ENCODE data around the gene PRKD2.
A peak's percentile ranks its signal among the peaks of the same experiment; 100 is the strongest.

The PRKD2 gene

DNA sequence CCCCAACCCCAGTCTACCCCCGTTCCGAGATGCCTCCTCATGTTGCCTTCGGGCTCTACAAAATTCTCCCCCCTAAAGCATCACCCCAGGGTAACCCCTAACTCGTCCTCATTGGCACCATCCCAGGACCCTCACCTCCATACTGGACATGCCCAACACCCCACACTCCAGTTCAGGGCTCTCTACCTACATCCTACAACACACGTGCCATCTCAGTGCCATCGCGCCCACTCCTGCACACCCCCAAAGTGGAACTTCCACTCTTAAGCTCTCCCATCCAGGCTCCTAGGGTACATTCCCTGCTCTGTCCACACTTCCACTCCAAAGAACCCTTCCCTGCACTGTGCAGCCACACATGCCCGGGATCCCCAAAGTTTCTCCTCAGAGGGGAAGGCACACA lies 28.1 kb upstream of the PRKD2 start:
- Histone ChIP-seq H3K18ac (ENCODE audit: low read length) (peak overlapping the region; percentile 96), H3K36me3 (replicated peaks in 1 of 2; ENCODE audit: control insufficient read depth in 2 of 2, insufficient read depth in 2 of 2, low read length in 2 of 2) (peaks cover 10 to 66% of the 10 kb centered on the region in 2 donors), H2AK5ac (ENCODE audit: low read depth, low read length) (peak overlapping the region; percentile 79), H3K4me3 (ENCODE audit: low read length in 2 of 2) (peak overlapping the region; percentile 96 to 97), H2BK120ac (ENCODE audit: low read depth, low read length) (no peak overlapping the region), H2AFZ (ENCODE audit: low read length) (no peak overlapping the region), H3K23ac (ENCODE audit: low read depth, low read length, poor library complexity) (peak overlapping the region; percentile 83), H2BK15ac (ENCODE audit: low read length) (peak overlapping the region; percentile 55), H4K8ac (ENCODE audit: low read depth, low read length) (peak overlapping the region; percentile 56), H3K79me1 (ENCODE audit: low read depth, low read length) (peaks cover 23% of the 10 kb centered on the region), H4K91ac (ENCODE audit: low read depth, low read length, poor library complexity) (peak overlapping the region; percentile 65), H2BK5ac (ENCODE audit: low read length) (peak overlapping the region; percentile 98), H3K14ac (ENCODE audit: low read length) (peak overlapping the region; percentile 85), H3K4ac (ENCODE audit: low read length) (peak overlapping the region; percentile 39), H3K4me2 (ENCODE audit: insufficient read depth, low read length, poor library complexity, severe bottlenecking) (peak overlapping the region; percentile 94), H3K27ac (replicated peaks; ENCODE audit: low read length) (no peak overlapping the region), H3K9me3 (replicated peaks in 1 of 2; ENCODE audit: control insufficient read depth in 2 of 2, insufficient read depth in 1 of 2, low read depth in 1 of 2, low read length in 2 of 2) (no peaks in the 10 kb centered on the region), H3K27me3 (ENCODE audit: control insufficient read depth in 3 of 3, insufficient read depth in 3 of 3, low read depth in 1 of 3, low read length in 3 of 3) (no peaks in the 10 kb centered on the region), H3K4me1 (ENCODE audit: control insufficient read depth in 2 of 2, insufficient read depth in 1 of 2, low read depth in 1 of 2, low read length in 2 of 2) (peaks cover 16 to 20% of the 10 kb centered on the region in 2 donors), H2BK12ac (ENCODE audit: low read length) (no peak overlapping the region), H3K9ac (ENCODE audit: low read depth, low read length, poor library complexity) (peak overlapping the region; percentile 93)
- no peak for DNase-seq (ENCODE audit: low spot score)
- WGBS, 2 donors (ENCODE audit: extremely low coverage in 2 of 2, insufficient read length in 2 of 2, insufficient replicate concordance in 1 of 2) = no CpG with 5 or more reads among the region's 8 CpGs

DNA sequence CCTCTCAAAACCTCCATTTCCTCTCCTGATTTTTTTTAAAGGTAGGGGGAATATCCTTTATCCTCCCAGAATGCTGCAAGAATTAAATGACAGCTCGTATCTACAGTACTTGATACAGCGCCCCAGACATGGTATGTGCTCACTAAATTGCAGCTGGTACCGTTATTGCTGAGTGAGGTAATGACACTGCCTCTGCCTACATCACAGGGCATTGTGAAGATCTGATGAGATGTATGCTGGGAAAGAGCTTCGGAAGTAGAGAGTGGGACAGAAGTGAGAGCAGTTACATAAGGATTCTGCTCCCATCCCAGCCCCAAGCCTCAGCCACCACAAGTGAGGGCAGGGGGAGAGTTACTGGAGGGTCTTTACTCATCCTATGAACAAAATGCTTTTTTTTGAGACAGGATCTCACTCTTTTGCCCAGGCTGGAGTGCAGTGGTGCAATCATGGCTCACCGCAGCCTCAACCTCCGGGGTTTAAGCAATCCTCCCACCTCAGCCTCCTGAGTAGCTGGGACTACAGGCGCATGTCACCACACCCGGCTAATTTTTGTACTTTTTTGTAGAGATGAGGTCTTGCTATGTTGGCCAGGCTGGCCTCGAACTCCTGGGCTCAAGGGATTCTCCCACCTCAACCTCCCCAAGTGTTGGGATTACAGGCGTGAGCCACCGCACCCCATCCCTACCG lies 27.2 kb upstream of the PRKD2 start:
- H2BK12ac ChIP-seq (ENCODE audit: low read length) = no peak overlapping the region
- no peak overlapping the region for H3K23ac ChIP-seq (ENCODE audit: low read depth, low read length, poor library complexity)
- no peaks in the 10 kb centered on the region for H3K9me3 ChIP-seq (replicated peaks in 1 of 2; ENCODE audit: control insufficient read depth in 2 of 2, insufficient read depth in 1 of 2, low read depth in 1 of 2, low read length in 2 of 2)
- H2AK5ac ChIP-seq (ENCODE audit: low read depth, low read length) = no peak overlapping the region
- H2BK5ac ChIP-seq (ENCODE audit: low read length) = no peak overlapping the region
- peaks cover 16 to 20% of the 10 kb centered on the region in 2 donors for H3K4me1 ChIP-seq (ENCODE audit: control insufficient read depth in 2 of 2, insufficient read depth in 1 of 2, low read depth in 1 of 2, low read length in 2 of 2)
- H2AFZ ChIP-seq (ENCODE audit: low read length) = no peak overlapping the region
- no peak overlapping the region for H3K27ac ChIP-seq (replicated peaks; ENCODE audit: low read length)
- peak overlapping the region in 1 of 2 donors; percentile 97 for H3K4me3 ChIP-seq (ENCODE audit: low read length in 2 of 2)
- no peak overlapping the region for H3K9ac ChIP-seq (ENCODE audit: low read depth, low read length, poor library complexity)
- H3K79me1 ChIP-seq (ENCODE audit: low read depth, low read length) = peaks cover 28% of the 10 kb centered on the region
- no peak overlapping the region for H2BK120ac ChIP-seq (ENCODE audit: low read depth, low read length)
- H4K91ac ChIP-seq (ENCODE audit: low read depth, low read length, poor library complexity) = no peak overlapping the region
- H3K18ac ChIP-seq (ENCODE audit: low read length) = no peak overlapping the region
- H3K4ac ChIP-seq (ENCODE audit: low read length) = no peak overlapping the region
- no peak overlapping the region for H4K8ac ChIP-seq (ENCODE audit: low read depth, low read length)
- H3K36me3 ChIP-seq (replicated peaks in 1 of 2; ENCODE audit: control insufficient read depth in 2 of 2, insufficient read depth in 2 of 2, low read length in 2 of 2) = peaks cover 14 to 69% of the 10 kb centered on the region in 2 donors
- H3K4me2 ChIP-seq (ENCODE audit: insufficient read depth, low read length, poor library complexity, severe bottlenecking) = no peak overlapping the region
- H2BK15ac ChIP-seq (ENCODE audit: low read length) = no peak overlapping the region
- DNase-seq (ENCODE audit: low spot score) = no peak
- no peaks in the 10 kb centered on the region for H3K27me3 ChIP-seq (ENCODE audit: control insufficient read depth in 3 of 3, insufficient read depth in 3 of 3, low read depth in 1 of 3, low read length in 3 of 3)
- no peak overlapping the region for H3K14ac ChIP-seq (ENCODE audit: low read length)
- WGBS, 2 donors (ENCODE audit: extremely low coverage in 2 of 2, insufficient read length in 2 of 2, insufficient replicate concordance in 1 of 2) = no CpG with 5 or more reads among the region's 12 CpGs

DNA sequence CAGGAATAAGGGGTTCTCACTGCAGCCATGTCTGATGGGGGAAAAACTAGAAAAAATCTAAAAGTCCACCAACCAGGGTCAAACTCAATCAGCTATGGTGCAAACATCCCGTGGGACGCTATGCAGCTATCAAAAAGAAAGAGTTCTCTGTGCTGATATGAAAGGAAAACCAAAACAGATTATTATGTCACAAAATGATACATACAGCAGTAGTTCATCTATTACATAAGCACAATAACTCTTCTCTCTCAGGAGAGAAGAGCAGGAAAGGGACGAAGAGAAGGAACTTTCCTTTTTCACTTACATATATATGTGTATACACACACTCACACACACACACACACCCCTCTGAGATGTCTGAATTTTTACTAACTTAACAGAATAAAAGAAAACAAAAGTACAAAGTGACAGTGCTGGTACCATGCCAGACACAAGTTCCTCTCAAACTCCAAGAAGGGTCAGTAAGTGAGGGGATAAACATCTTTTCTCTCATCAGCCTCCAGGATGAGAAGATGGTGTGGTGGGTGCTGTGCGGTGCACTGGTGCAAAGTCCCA lies 26.1 kb upstream of the PRKD2 start:
- Histone ChIP-seq H2AFZ (ENCODE audit: low read length) (no peak overlapping the region), H3K4me1 (ENCODE audit: control insufficient read depth in 2 of 2, insufficient read depth in 1 of 2, low read depth in 1 of 2, low read length in 2 of 2) (peaks cover 16 to 20% of the 10 kb centered on the region in 2 donors), H3K4ac (ENCODE audit: low read length) (no peak overlapping the region), H3K9me3 (replicated peaks in 1 of 2; ENCODE audit: control insufficient read depth in 2 of 2, insufficient read depth in 1 of 2, low read depth in 1 of 2, low read length in 2 of 2) (no peaks in the 10 kb centered on the region), H4K8ac (ENCODE audit: low read depth, low read length) (no peak overlapping the region), H2BK120ac (ENCODE audit: low read depth, low read length) (no peak overlapping the region), H3K14ac (ENCODE audit: low read length) (no peak overlapping the region), H3K4me2 (ENCODE audit: insufficient read depth, low read length, poor library complexity, severe bottlenecking) (no peak overlapping the region), H3K4me3 (ENCODE audit: low read length in 2 of 2) (no peak overlapping the region), H3K23ac (ENCODE audit: low read depth, low read length, poor library complexity) (no peak overlapping the region), H3K79me1 (ENCODE audit: low read depth, low read length) (peaks cover 31% of the 10 kb centered on the region), H2BK5ac (ENCODE audit: low read length) (no peak overlapping the region), H3K36me3 (replicated peaks in 1 of 2; ENCODE audit: control insufficient read depth in 2 of 2, insufficient read depth in 2 of 2, low read length in 2 of 2) (peaks cover 23 to 69% of the 10 kb centered on the region in 2 donors), H3K27ac (replicated peaks; ENCODE audit: low read length) (no peak overlapping the region), H2AK5ac (ENCODE audit: low read depth, low read length) (no peak overlapping the region), H3K18ac (ENCODE audit: low read length) (no peak overlapping the region), H3K9ac (ENCODE audit: low read depth, low read length, poor library complexity) (no peak overlapping the region), H4K91ac (ENCODE audit: low read depth, low read length, poor library complexity) (no peak overlapping the region), H2BK15ac (ENCODE audit: low read length) (no peak overlapping the region), H2BK12ac (ENCODE audit: low read length) (no peak overlapping the region), H3K27me3 (ENCODE audit: control insufficient read depth in 3 of 3, insufficient read depth in 3 of 3, low read depth in 1 of 3, low read length in 3 of 3) (no peaks in the 10 kb centered on the region)
- DNase-seq (ENCODE audit: low spot score) = no peak
- no CpG with 5 or more reads among the region's 4 CpGs for WGBS, 2 donors (ENCODE audit: extremely low coverage in 2 of 2, insufficient read length in 2 of 2, insufficient replicate concordance in 1 of 2)

DNA sequence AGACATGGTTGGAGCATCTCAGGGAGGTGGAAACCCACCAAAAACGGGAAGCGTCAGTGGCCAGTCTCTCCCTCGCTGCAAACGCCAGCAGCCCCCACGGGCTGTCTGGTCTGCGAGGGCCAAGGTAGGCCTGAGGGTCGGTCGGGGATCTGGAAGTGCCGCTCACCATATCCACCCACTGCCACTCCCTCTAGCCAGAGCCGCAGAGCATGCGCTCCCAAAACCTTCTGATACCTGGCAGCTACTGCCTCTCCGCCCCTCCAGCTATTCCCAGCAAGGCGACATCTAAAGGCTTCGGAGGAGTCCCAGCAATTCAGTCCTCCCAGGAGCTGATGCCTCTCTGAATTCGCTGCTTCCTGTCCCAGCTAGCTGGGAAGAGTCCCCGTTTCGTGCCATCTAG lies 24.5 kb upstream of the PRKD2 start:
- Histone ChIP-seq H2BK120ac (ENCODE audit: low read depth, low read length) (no peak overlapping the region), H3K27me3 (ENCODE audit: control insufficient read depth in 3 of 3, insufficient read depth in 3 of 3, low read depth in 1 of 3, low read length in 3 of 3) (no peaks in the 10 kb centered on the region), H3K4me3 (ENCODE audit: low read length in 2 of 2) (no peak overlapping the region), H4K91ac (ENCODE audit: low read depth, low read length, poor library complexity) (no peak overlapping the region), H2BK15ac (ENCODE audit: low read length) (no peak overlapping the region), H3K23ac (ENCODE audit: low read depth, low read length, poor library complexity) (no peak overlapping the region), H3K4me2 (ENCODE audit: insufficient read depth, low read length, poor library complexity, severe bottlenecking) (no peak overlapping the region), H2AK5ac (ENCODE audit: low read depth, low read length) (no peak overlapping the region), H3K18ac (ENCODE audit: low read length) (no peak overlapping the region), H3K14ac (ENCODE audit: low read length) (no peak overlapping the region), H4K8ac (ENCODE audit: low read depth, low read length) (no peak overlapping the region), H2AFZ (ENCODE audit: low read length) (no peak overlapping the region), H3K4me1 (ENCODE audit: control insufficient read depth in 2 of 2, insufficient read depth in 1 of 2, low read depth in 1 of 2, low read length in 2 of 2) (peaks cover 11 to 18% of the 10 kb centered on the region in 2 donors), H3K9ac (ENCODE audit: low read depth, low read length, poor library complexity) (no peak overlapping the region), H3K36me3 (replicated peaks in 1 of 2; ENCODE audit: control insufficient read depth in 2 of 2, insufficient read depth in 2 of 2, low read length in 2 of 2) (peaks cover 32 to 79% of the 10 kb centered on the region in 2 donors), H3K79me1 (ENCODE audit: low read depth, low read length) (peaks cover 27% of the 10 kb centered on the region), H2BK5ac (ENCODE audit: low read length) (no peak overlapping the region), H3K27ac (replicated peaks; ENCODE audit: low read length) (no peak overlapping the region), H2BK12ac (ENCODE audit: low read length) (no peak overlapping the region), H3K4ac (ENCODE audit: low read length) (no peak overlapping the region), H3K9me3 (replicated peaks in 1 of 2; ENCODE audit: control insufficient read depth in 2 of 2, insufficient read depth in 1 of 2, low read depth in 1 of 2, low read length in 2 of 2) (no peaks in the 10 kb centered on the region)
- WGBS, 2 donors (ENCODE audit: extremely low coverage in 2 of 2, insufficient read length in 2 of 2, insufficient replicate concordance in 1 of 2) = no CpG with 5 or more reads among the region's 17 CpGs
- no peak for DNase-seq (ENCODE audit: low spot score)
